ENCODE results near the gene AVPR2.

Gene AVPR2

DNA sequence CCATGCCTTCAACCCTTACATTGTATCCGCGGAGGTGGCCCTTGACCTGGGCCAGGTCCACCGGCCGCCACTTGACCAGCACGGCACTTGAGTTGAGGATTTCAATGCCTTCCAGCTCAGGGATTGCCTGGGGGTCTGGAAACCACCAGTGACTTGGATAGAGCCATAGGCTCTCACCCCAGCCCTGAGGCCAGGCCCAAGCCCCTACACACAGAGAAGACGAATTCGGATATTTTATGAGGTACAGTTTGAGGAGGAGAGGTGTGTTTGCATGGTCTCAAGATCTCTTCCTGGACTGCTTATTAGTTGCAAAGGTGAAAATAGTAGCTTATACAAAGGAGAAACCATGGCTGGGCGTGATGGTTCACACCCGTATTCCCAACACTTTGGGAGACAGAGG is 38.8 kb upstream of the AVPR2 start:
- H3K9me3 Mint-ChIP-seq, result peaks cover 7% of the 10 kb centered on the region
- H3K4me1 Mint-ChIP-seq, result no peaks in the 10 kb centered on the region
- H3K4me3 Mint-ChIP-seq, result no peak overlapping the region
- no peak overlapping the region for H3K27ac Mint-ChIP-seq
- peaks cover 7% of the 10 kb centered on the region for H3K27me3 Mint-ChIP-seq (ENCODE audit: low read depth)
- peaks cover 9% of the 10 kb centered on the region for H3K36me3 Mint-ChIP-seq (ENCODE audit: low read depth)
- TF ChIP-seq, protein P1, sequence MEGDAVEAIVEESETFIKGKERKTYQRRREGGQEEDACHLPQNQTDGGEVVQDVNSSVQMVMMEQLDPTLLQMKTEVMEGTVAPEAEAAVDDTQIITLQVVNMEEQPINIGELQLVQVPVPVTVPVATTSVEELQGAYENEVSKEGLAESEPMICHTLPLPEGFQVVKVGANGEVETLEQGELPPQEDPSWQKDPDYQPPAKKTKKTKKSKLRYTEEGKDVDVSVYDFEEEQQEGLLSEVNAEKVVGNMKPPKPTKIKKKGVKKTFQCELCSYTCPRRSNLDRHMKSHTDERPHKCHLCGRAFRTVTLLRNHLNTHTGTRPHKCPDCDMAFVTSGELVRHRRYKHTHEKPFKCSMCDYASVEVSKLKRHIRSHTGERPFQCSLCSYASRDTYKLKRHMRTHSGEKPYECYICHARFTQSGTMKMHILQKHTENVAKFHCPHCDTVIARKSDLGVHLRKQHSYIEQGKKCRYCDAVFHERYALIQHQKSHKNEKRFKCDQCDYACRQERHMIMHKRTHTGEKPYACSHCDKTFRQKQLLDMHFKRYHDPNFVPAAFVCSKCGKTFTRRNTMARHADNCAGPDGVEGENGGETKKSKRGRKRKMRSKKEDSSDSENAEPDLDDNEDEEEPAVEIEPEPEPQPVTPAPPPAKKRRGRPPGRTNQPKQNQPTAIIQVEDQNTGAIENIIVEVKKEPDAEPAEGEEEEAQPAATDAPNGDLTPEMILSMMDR (IDR thresholded peaks at IDR 0.05; ENCODE audit: unreplicated experiment in 3 of 3), result no peak

DNA sequence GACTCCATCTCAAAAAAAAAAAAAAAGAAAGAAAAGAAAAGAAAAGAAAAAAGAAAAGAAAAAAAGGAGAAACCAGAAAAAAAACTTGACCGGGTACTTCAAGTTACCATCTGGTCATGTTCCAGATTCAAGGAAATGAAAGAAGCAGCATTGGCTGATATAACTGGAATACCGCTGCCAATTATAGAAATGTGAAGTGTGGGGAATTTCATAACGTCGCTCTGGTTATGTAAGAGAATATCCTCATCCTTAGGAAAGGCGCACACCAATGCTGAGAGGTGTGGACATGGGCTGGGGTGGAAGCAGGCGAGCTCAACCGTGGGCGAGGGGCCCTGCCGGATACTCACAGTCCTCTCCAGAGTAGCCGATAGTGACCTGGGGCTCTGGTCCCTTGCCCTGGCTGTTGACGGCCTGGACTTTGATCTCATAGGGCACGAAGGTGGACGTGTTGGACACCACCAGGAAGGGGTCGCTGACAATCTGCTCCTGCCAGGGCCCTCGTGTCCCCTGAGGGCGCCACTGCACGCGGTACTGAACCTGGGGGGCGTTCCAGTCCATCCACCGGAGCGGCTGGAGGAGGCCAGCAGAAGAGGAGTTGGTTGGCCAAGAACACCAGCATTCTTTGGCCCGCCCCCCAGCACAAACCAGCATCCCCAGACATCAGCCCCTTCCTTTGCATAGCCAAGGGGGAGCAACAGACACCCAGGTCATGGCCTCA is 38.0 kb upstream of the AVPR2 start:
- Mint-ChIP-seq H3K27ac (no peak overlapping the region), H3K4me3 (no peak overlapping the region), H3K9me3 (peaks cover 7% of the 10 kb centered on the region), H3K4me1 (no peaks in the 10 kb centered on the region), H3K27me3 (ENCODE audit: low read depth) (peaks cover 7% of the 10 kb centered on the region), H3K36me3 (ENCODE audit: low read depth) (peaks cover 9% of the 10 kb centered on the region)
- TF ChIP-seq, protein P1 (IDR thresholded peaks at IDR 0.05; ENCODE audit: unreplicated experiment in 3 of 3), result no peak

DNA sequence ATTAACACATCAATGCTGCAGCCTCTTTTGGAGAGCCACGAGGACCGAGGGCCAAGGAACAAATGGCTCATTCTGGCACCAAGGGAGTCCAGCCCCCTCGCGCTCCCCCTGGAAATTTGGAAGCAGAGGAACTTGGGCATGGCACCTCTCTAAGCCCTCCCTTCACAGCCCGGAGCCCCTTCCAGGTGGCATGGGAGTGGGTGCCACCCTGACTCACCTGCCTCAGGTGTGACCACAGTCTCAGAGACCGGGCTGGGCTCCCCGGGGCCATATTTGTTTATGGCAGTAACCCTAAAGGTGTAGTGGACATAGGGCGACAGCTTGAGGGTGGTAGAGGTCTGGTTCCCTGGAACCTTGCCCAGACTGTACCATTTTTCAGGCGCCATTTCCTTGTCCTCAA is 37.3 kb upstream of the AVPR2 start:
- H3K4me3 Mint-ChIP-seq, result no peak overlapping the region
- peaks cover 7% of the 10 kb centered on the region for H3K27me3 Mint-ChIP-seq (ENCODE audit: low read depth)
- H3K4me1 Mint-ChIP-seq, result no peaks in the 10 kb centered on the region
- H3K27ac Mint-ChIP-seq, result no peak overlapping the region
- peaks cover 9% of the 10 kb centered on the region for H3K36me3 Mint-ChIP-seq (ENCODE audit: low read depth)
- peaks cover 8% of the 10 kb centered on the region for H3K9me3 Mint-ChIP-seq
- TF ChIP-seq, protein P1 (IDR thresholded peaks at IDR 0.05; ENCODE audit: unreplicated experiment in 3 of 3), result no peak

DNA sequence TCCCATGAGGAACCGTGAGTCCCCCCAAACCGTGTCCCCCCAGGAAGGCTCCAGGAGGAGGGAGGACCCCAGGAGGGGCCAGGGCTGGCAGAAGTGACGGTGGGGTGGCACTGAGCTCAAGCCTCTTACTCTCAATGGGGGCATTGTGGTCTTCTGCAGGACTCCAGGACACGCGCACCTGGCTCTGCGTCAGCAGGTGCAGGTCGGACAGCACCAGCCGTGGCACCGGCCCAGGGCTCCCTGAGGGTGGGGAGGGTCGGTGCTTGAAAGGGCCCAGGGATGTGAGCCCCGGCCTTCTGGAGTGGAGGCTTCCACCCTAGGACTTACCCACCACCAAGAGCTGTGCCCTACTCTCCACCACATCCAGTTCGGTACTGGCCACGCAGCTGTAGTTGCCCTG is 36.8 kb upstream of the AVPR2 start:
- Mint-ChIP-seq H3K27me3 (ENCODE audit: low read depth) (peaks cover 11% of the 10 kb centered on the region), H3K4me1 (no peaks in the 10 kb centered on the region), H3K9me3 (peaks cover 13% of the 10 kb centered on the region), H3K4me3 (no peak overlapping the region), H3K36me3 (ENCODE audit: low read depth) (peaks cover 9% of the 10 kb centered on the region), H3K27ac (no peak overlapping the region)
- TF ChIP-seq, protein P1 (IDR thresholded peaks at IDR 0.05; ENCODE audit: unreplicated experiment in 3 of 3), result no peak

DNA sequence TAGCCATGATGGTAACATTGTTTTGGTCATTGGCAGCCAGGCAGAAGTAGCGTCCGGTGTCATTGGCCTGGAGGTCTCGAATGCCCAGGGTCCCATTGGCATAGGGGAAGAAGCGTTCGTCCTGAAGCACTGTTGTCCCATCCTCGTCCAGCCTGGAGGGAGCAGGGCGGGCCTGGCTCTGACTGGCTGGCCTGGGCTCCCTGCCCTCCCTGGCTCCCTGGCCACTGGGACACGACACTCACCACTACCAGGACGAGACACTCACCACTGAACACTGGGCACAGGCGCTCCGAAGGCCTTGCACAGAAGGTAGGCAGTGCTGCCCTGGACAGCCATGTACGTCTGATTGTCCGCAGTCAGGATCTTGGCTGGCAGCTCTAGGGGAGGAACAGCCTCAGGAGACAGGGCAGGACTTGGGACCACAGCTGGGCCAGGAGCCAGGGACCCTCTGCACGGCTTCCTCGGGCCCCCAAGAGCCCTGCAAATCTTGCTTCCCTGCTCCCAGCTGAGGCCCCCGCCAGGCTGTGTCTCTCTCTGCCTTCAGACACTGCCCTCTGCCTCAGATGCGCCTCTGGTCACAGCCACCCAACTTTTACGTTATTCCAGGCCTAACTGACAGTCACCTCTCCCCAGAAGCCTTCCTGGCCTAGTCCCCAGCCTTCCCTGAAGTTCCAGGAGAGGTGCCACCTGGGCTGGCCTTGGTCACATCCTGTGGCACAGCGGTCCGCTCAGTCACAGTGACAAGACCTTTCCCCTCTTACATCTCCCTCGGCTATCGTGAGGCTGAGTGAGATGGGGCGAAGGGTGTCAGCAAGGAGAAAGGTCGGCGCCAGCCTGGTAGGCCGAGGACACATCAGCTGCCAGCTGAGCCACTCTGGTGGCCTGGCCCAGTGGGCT is 35.6 kb upstream of the AVPR2 start:
- H3K9me3 Mint-ChIP-seq, result peaks cover 13% of the 10 kb centered on the region
- peaks cover 9% of the 10 kb centered on the region for H3K36me3 Mint-ChIP-seq (ENCODE audit: low read depth)
- H3K27me3 Mint-ChIP-seq (ENCODE audit: low read depth), result peaks cover 7% of the 10 kb centered on the region
- H3K4me3 Mint-ChIP-seq, result no peak overlapping the region
- no peak overlapping the region for H3K27ac Mint-ChIP-seq
- TF ChIP-seq, protein P1 (IDR thresholded peaks at IDR 0.05; ENCODE audit: unreplicated experiment in 3 of 3), result no peak
- no peaks in the 10 kb centered on the region for H3K4me1 Mint-ChIP-seq

Data from nephron (organoid).